CD4-positive, alpha-beta memory T cell (primary cell): ENCODE data around the gene PAQR5. TPM values are rescaled to one million over a fixed set of nuclear protein-coding genes. Genes with fewer than 3 reads are reported as not detected.

ENCODE experiments used
- CTCF ChIA-PET: fragments of 350-600 bp; sonication (Branson Sonifier 250); formaldehyde crosslinking; loops from one replicate; lab custom pipeline; 2021; ENCODE audit warnings: inconsistent platforms; ENCODE audit not compliant: partially characterized antibody; lab: Charles Lee
- POLR2A ChIA-PET: fragments of 350-600 bp; sonication (Branson Sonifier 250); formaldehyde crosslinking; loops from one replicate; lab custom pipeline; 2021; ENCODE audit not compliant: partially characterized antibody; lab: Charles Lee
- DNase-seq, 5 donors: peaks; one replicate each; pipeline versions ENCODE4 v3.0.0 to v3.0.0-alpha.2; 2020 to 2022; ENCODE audit warnings: mixed read lengths in 1 of 5
- H3K27ac ChIP-seq: one replicate; pipeline ENCODE4 v1.7.0; 2013; ENCODE audit warnings: low read depth, low read length
- H3K27me3 ChIP-seq: 2 replicates; pipeline ENCODE4 v1.7.0; 2013; ENCODE audit warnings: mild to moderate bottlenecking, low read length, moderate library complexity; ENCODE audit not compliant: insufficient read depth
- H3K36me3 ChIP-seq: 2 replicates; pipeline ENCODE4 v1.7.0; 2013; ENCODE audit warnings: mild to moderate bottlenecking, low read length, moderate library complexity; ENCODE audit not compliant: insufficient read depth
- H3K4me1 ChIP-seq: 2 replicates; pipeline ENCODE4 v1.7.0; 2013; ENCODE audit warnings: mild to moderate bottlenecking, low read length, moderate library complexity; ENCODE audit not compliant: insufficient read depth
- H3K4me3 ChIP-seq, 2 donors: one replicate each; pipeline ENCODE4 v1.7.0; 2013; ENCODE audit warnings: low read length in 2 of 2, mild to moderate bottlenecking in 1 of 2
- H3K9me3 ChIP-seq, 2 donors: one replicate each; pipeline ENCODE4 v1.7.0; 2013; ENCODE audit warnings: low read length in 2 of 2, control low read depth in 1 of 2; ENCODE audit not compliant: control insufficient read depth in 1 of 2
- H3K27ac Mint-ChIP-seq, 7 donors: one replicate each; pipeline ENCODE4 v1.8.0; 2020 to 2021; ENCODE audit warnings: mixed read lengths in 7 of 7, mild to moderate bottlenecking in 6 of 7, inconsistent platforms in 3 of 7, moderate library complexity in 3 of 7
- H3K27me3 Mint-ChIP-seq, 2 donors: one replicate each; pipeline ENCODE4 v1.8.0; 2020 to 2021; ENCODE audit warnings: mixed read lengths in 2 of 2
- H3K36me3 Mint-ChIP-seq, 2 donors: one replicate each; pipeline ENCODE4 v1.8.0; 2020 to 2021; ENCODE audit warnings: mixed read lengths in 2 of 2, inconsistent platforms in 1 of 2, mild to moderate bottlenecking in 1 of 2
- H3K4me1 Mint-ChIP-seq, 4 donors: one replicate each; pipeline ENCODE4 v1.8.0; 2020 to 2021; ENCODE audit warnings: mixed read lengths in 4 of 4, mild to moderate bottlenecking in 1 of 4
- H3K4me3 Mint-ChIP-seq, 8 donors: one replicate each; pipeline ENCODE4 v1.8.0; 2020 to 2021; ENCODE audit warnings: mixed read lengths in 8 of 8, mild to moderate bottlenecking in 7 of 8, moderate library complexity in 6 of 8, inconsistent platforms in 3 of 8
- H3K9me3 Mint-ChIP-seq, 8 donors: one replicate each; pipeline ENCODE4 v1.8.0; 2020 to 2021; ENCODE audit warnings: mixed read lengths in 8 of 8, mild to moderate bottlenecking in 5 of 8, inconsistent platforms in 3 of 8, moderate library complexity in 1 of 8
- intact Hi-C: fragments of 100-400 bp; cut with micrococcal nuclease; formaldehyde crosslinking; loops from one replicate; pipeline ENCODE4 v1.15.1; 2023
- polyA plus RNA-seq, 2 donors: library from polyadenylated mRNA; unstranded; fragments of 300-500 nt; fragmentation: Illumina TruSeq; gene quantifications; one replicate each; pipeline ENCODE4 v1.2.3, GENCODE V29; 2021
- total RNA-seq, 2 experiments: library from RNA; stranded (reverse); gene quantifications; one replicate each; pipeline ENCODE4 v1.2.3, GENCODE V29; 2021

The PAQR5 gene
- total and polyA plus RNA-seq, 4 experiments from 2014 or later: 0.20 TPM; not detected in 3

- H3K4me3 ChIP-seq: no peak overlapping the region
- no peaks in the 10 kb centered on the region for H3K4me1 ChIP-seq
- H3K27me3 Mint-ChIP-seq: peaks cover 3 to 4% of the 10 kb centered on the region in 2 donors
- intact Hi-C loops: no loop called here
- no peaks in the 10 kb centered on the region for H3K36me3 Mint-ChIP-seq
- no peaks in the 10 kb centered on the region for H3K27me3 ChIP-seq
- H3K27ac ChIP-seq: no peak overlapping the region
- H3K27ac Mint-ChIP-seq: no peak overlapping the region
- H3K4me1 Mint-ChIP-seq: no peaks in the 10 kb centered on the region
- no peaks in the 10 kb centered on the region for H3K36me3 ChIP-seq
- POLR2A ChIA-PET: no interaction called here
- H3K4me3 Mint-ChIP-seq: no peak overlapping the region
- no peak for DNase-seq
- H3K9me3 Mint-ChIP-seq: peaks cover 0 to 2% (median 0%) of the 10 kb centered on the region in 8 donors
- H3K9me3 ChIP-seq: no peaks in the 10 kb centered on the region
- CTCF ChIA-PET: interaction anchor here (1.0 to 1.3 kb wide), 2 partner anchors 16 to 217 kb away, joined by 3 to 4 read pairs; no protein-coding TSS in a partner anchor
These were observed 22.7 kb upstream of the PAQR5 start for GRCh38 chr15:69275933-69276560.

- intact Hi-C loops: no loop called here
- H3K27ac Mint-ChIP-seq: no peak overlapping the region
- H3K9me3 Mint-ChIP-seq: peaks cover 0 to 2% (median 0%) of the 10 kb centered on the region in 8 donors
- Histone ChIP-seq H3K27ac (no peak overlapping the region), H3K4me1 (no peaks in the 10 kb centered on the region), H3K9me3 (no peaks in the 10 kb centered on the region), H3K4me3 (no peak overlapping the region), H3K36me3 (no peaks in the 10 kb centered on the region), H3K27me3 (no peaks in the 10 kb centered on the region)
- no peaks in the 10 kb centered on the region for H3K4me1 Mint-ChIP-seq
- no peaks in the 10 kb centered on the region for H3K36me3 Mint-ChIP-seq
- DNase-seq: no peak
- no peak overlapping the region for H3K4me3 Mint-ChIP-seq
- peaks cover 3 to 4% of the 10 kb centered on the region in 2 donors for H3K27me3 Mint-ChIP-seq
- POLR2A ChIA-PET: no interaction called here
- CTCF ChIA-PET: interaction anchor here (1.0 to 1.3 kb wide), 2 partner anchors 177 to 218 kb away, joined by 3 read pairs; no protein-coding TSS in a partner anchor
These were observed 21.4 kb upstream of the PAQR5 start for GRCh38 chr15:69277316-69277715.

- Mint-ChIP-seq H3K9me3 (peaks cover 0 to 2% (median 0%) of the 10 kb centered on the region in 8 donors), H3K4me1 (no peaks in the 10 kb centered on the region), H3K27me3 (peaks cover 3 to 4% of the 10 kb centered on the region in 2 donors), H3K27ac (no peak overlapping the region), H3K36me3 (no peaks in the 10 kb centered on the region), H3K4me3 (no peak overlapping the region)
- Histone ChIP-seq H3K4me1 (no peaks in the 10 kb centered on the region), H3K27me3 (no peaks in the 10 kb centered on the region), H3K27ac (no peak overlapping the region), H3K4me3 (no peak overlapping the region), H3K36me3 (no peaks in the 10 kb centered on the region), H3K9me3 (no peaks in the 10 kb centered on the region)
- POLR2A ChIA-PET: no interaction called here
- intact Hi-C loops: no loop called here
- CTCF ChIA-PET: no interaction called here
- DNase-seq: no peak
These were observed 19.1 kb upstream of the PAQR5 start for GRCh38 chr15:69279636-69280035.

GRCh38 chr15:69280783-69281182, 17.9 kb upstream of the PAQR5 start:
- H3K27ac ChIP-seq: no peak overlapping the region
- H3K27ac Mint-ChIP-seq: no peak overlapping the region
- CTCF ChIA-PET: no interaction called here

GRCh38 chr15:69282104-69282743, 16.5 kb upstream of the PAQR5 start:
- no peak overlapping the region for H3K4me3 Mint-ChIP-seq
- Histone ChIP-seq H3K27me3 (no peaks in the 10 kb centered on the region), H3K4me3 (no peak overlapping the region), H3K36me3 (no peaks in the 10 kb centered on the region), H3K4me1 (no peaks in the 10 kb centered on the region), H3K9me3 (no peaks in the 10 kb centered on the region), H3K27ac (no peak overlapping the region)
- no peak overlapping the region for H3K27ac Mint-ChIP-seq
- intact Hi-C loops: no loop called here
- peaks cover 0 to under 1% (median 0%) of the 10 kb centered on the region in 8 donors for H3K9me3 Mint-ChIP-seq
- peaks cover 0 to 1% of the 10 kb centered on the region in 2 donors for H3K27me3 Mint-ChIP-seq
- ChIA-PET POLR2A (no interaction called here), CTCF (no interaction called here)
- no peaks in the 10 kb centered on the region for H3K36me3 Mint-ChIP-seq
- no peaks in the 10 kb centered on the region for H3K4me1 Mint-ChIP-seq
- no peak for DNase-seq

More at GRCh38 chr15:69280783-69281182, 17.9 kb upstream of the PAQR5 start:
- H3K4me1 Mint-ChIP-seq: no peaks in the 10 kb centered on the region
- H3K27me3 Mint-ChIP-seq: peaks cover 0 to 4% of the 10 kb centered on the region in 2 donors
- no peak overlapping the region for H3K4me3 ChIP-seq
- no peak for DNase-seq
- H3K9me3 ChIP-seq: no peaks in the 10 kb centered on the region
- no peaks in the 10 kb centered on the region for H3K36me3 ChIP-seq
- H3K27me3 ChIP-seq: no peaks in the 10 kb centered on the region
- H3K4me3 Mint-ChIP-seq: no peak overlapping the region
- H3K4me1 ChIP-seq: no peaks in the 10 kb centered on the region
- H3K36me3 Mint-ChIP-seq: no peaks in the 10 kb centered on the region
- POLR2A ChIA-PET: no interaction called here
- intact Hi-C loops: no loop called here
- H3K9me3 Mint-ChIP-seq: peaks cover 0 to 2% (median 0%) of the 10 kb centered on the region in 8 donors

- Mint-ChIP-seq H3K4me1 (no peaks in the 10 kb centered on the region), H3K36me3 (no peaks in the 10 kb centered on the region), H3K27me3 (no peaks in the 10 kb centered on the region), H3K4me3 (no peak overlapping the region), H3K27ac (no peak overlapping the region), H3K9me3 (no peaks in the 10 kb centered on the region)
- ChIA-PET POLR2A (no interaction called here), CTCF (no interaction called here)
- intact Hi-C loops: no loop called here
- Histone ChIP-seq H3K27ac (no peak overlapping the region), H3K9me3 (no peaks in the 10 kb centered on the region), H3K36me3 (no peaks in the 10 kb centered on the region), H3K27me3 (no peaks in the 10 kb centered on the region), H3K4me3 (no peak overlapping the region), H3K4me1 (no peaks in the 10 kb centered on the region)
- no peak for DNase-seq
These were observed 12.9 kb upstream of the PAQR5 start for GRCh38 chr15:69285834-69286233.

GRCh38 chr15:69288011-69288410, 10.7 kb upstream of the PAQR5 start:
- H3K27ac ChIP-seq: no peak overlapping the region
- Mint-ChIP-seq H3K27ac (no peak overlapping the region), H3K36me3 (no peaks in the 10 kb centered on the region), H3K4me1 (no peaks in the 10 kb centered on the region), H3K4me3 (no peak overlapping the region), H3K9me3 (no peaks in the 10 kb centered on the region), H3K27me3 (no peaks in the 10 kb centered on the region)
- no peaks in the 10 kb centered on the region for H3K36me3 ChIP-seq
- no peak overlapping the region for H3K4me3 ChIP-seq
- H3K27me3 ChIP-seq: no peaks in the 10 kb centered on the region
- ChIA-PET POLR2A (no interaction called here), CTCF (no interaction called here)
- no peaks in the 10 kb centered on the region for H3K4me1 ChIP-seq
- no peak for DNase-seq
- intact Hi-C loops: no loop called here
- no peaks in the 10 kb centered on the region for H3K9me3 ChIP-seq
